ENCODE measurements around the gene ULK3.

The ULK3 gene

GRCh38 chr15:74808078-74808839 lies 34.7 kb downstream of the ULK3 start:
- Histone ChIP-seq H3K9ac (ENCODE audit: low read length) (no peak overlapping the region), H3K27ac (ENCODE audit: low read depth, low read length) (no peak overlapping the region), H3K27me3 (ENCODE audit: control insufficient read depth, insufficient read depth, low read length) (no peaks in the 10 kb centered on the region), H3K36me3 (ENCODE audit: control insufficient read depth, insufficient read depth, low read length) (peaks cover 15% of the 10 kb centered on the region), H3K4me3 (ENCODE audit: low read depth, low read length) (no peak overlapping the region), H3K9me3 (ENCODE audit: control insufficient read depth, insufficient read depth, low read depth, low read length) (no peaks in the 10 kb centered on the region), H3K4me1 (ENCODE audit: control insufficient read depth, insufficient read depth, low read length) (peaks cover 2% of the 10 kb centered on the region; the same call in 1 of the 2 replicates)

- no peak overlapping the region for H3K27ac ChIP-seq (ENCODE audit: low read depth, low read length)
- H3K27me3 ChIP-seq (ENCODE audit: control insufficient read depth, insufficient read depth, low read length): no peaks in the 10 kb centered on the region
- H3K9me3 ChIP-seq (ENCODE audit: control insufficient read depth, insufficient read depth, low read depth, low read length): no peaks in the 10 kb centered on the region
- peaks cover 24% of the 10 kb centered on the region for H3K36me3 ChIP-seq (ENCODE audit: control insufficient read depth, insufficient read depth, low read length)
- peaks cover 2% of the 10 kb centered on the region; the same call in 1 of the 2 replicates for H3K4me1 ChIP-seq (ENCODE audit: control insufficient read depth, insufficient read depth, low read length)
- no peak overlapping the region for H3K4me3 ChIP-seq (ENCODE audit: low read depth, low read length)
- no peak overlapping the region for H3K9ac ChIP-seq (ENCODE audit: low read length)
Observed at GRCh38 chr15:74807282-74807681, 35.7 kb downstream of the ULK3 start.

- H3K27ac ChIP-seq (ENCODE audit: low read depth, low read length): no peak overlapping the region
- H3K4me3 ChIP-seq (ENCODE audit: low read depth, low read length): no peak overlapping the region
- peaks cover 43% of the 10 kb centered on the region for H3K36me3 ChIP-seq (ENCODE audit: control insufficient read depth, insufficient read depth, low read length)
- no peaks in the 10 kb centered on the region for H3K9me3 ChIP-seq (ENCODE audit: control insufficient read depth, insufficient read depth, low read depth, low read length)
- H3K27me3 ChIP-seq (ENCODE audit: control insufficient read depth, insufficient read depth, low read length): no peaks in the 10 kb centered on the region
- no peak overlapping the region for H3K9ac ChIP-seq (ENCODE audit: low read length)
- peaks cover 4% of the 10 kb centered on the region; the same call in 1 of the 2 replicates for H3K4me1 ChIP-seq (ENCODE audit: control insufficient read depth, insufficient read depth, low read length)
Observed at GRCh38 chr15:74804935-74805334, 38.0 kb downstream of the ULK3 start.

GRCh38 chr15:74802862-74803447 lies 40.0 kb downstream of the ULK3 start:
- Histone ChIP-seq H3K9ac (ENCODE audit: low read length) (no peak overlapping the region), H3K27ac (ENCODE audit: low read depth, low read length) (no peak overlapping the region), H3K4me1 (ENCODE audit: control insufficient read depth, insufficient read depth, low read length) (peaks cover 4% of the 10 kb centered on the region; the same call in 1 of the 2 replicates), H3K4me3 (ENCODE audit: low read depth, low read length) (no peak overlapping the region), H3K36me3 (ENCODE audit: control insufficient read depth, insufficient read depth, low read length) (peaks cover 60% of the 10 kb centered on the region), H3K27me3 (ENCODE audit: control insufficient read depth, insufficient read depth, low read length) (no peaks in the 10 kb centered on the region), H3K9me3 (ENCODE audit: control insufficient read depth, insufficient read depth, low read depth, low read length) (no peaks in the 10 kb centered on the region)

- no peak overlapping the region for H3K27ac ChIP-seq (ENCODE audit: low read depth, low read length)
- no peaks in the 10 kb centered on the region for H3K27me3 ChIP-seq (ENCODE audit: control insufficient read depth, insufficient read depth, low read length)
- no peaks in the 10 kb centered on the region for H3K9me3 ChIP-seq (ENCODE audit: control insufficient read depth, insufficient read depth, low read depth, low read length)
- no peak overlapping the region for H3K9ac ChIP-seq (ENCODE audit: low read length)
- H3K36me3 ChIP-seq (ENCODE audit: control insufficient read depth, insufficient read depth, low read length): peaks cover 60% of the 10 kb centered on the region
- no peak overlapping the region for H3K4me3 ChIP-seq (ENCODE audit: low read depth, low read length)
- peaks cover 4% of the 10 kb centered on the region; the same call in 1 of the 2 replicates for H3K4me1 ChIP-seq (ENCODE audit: control insufficient read depth, insufficient read depth, low read length)
Observed at GRCh38 chr15:74802290-74802689, 40.7 kb downstream of the ULK3 start.

DNA sequence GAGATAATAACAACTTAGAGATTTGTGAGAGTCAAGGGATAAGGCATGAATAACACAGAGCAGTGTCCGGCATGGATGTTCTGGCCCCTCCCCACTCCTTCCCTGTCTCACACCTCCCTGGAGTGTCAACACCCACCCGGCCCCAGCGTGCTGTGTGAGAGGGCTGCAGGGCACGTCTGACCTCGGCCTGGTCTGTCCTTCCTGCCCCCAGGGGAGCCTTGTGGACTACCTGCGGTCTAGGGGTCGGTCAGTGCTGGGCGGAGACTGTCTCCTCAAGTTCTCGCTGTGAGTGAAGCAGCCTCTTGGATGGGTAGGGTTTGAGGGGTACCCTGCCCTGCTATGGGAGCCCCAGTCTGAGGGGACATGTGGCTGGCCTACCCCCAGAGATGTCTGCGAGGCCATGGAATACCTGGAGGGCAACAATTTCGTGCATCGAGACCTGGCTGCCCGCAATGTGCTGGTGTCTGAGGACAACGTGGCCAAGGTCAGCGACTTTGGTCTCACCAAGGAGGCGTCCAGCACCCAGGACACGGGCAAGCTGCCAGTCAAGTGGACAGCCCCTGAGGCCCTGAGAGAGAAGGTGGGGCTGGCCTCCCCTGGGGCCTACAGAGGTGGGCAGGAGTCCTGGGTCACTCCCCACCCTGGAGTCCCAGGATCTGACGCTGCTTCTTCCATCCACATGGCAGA lies 41.5 kb downstream of the ULK3 start:
- Histone ChIP-seq H3K9ac (ENCODE audit: low read length) (no peak overlapping the region), H3K4me3 (ENCODE audit: low read depth, low read length) (no peak overlapping the region), H3K27ac (ENCODE audit: low read depth, low read length) (no peak overlapping the region), H3K9me3 (ENCODE audit: control insufficient read depth, insufficient read depth, low read depth, low read length) (no peaks in the 10 kb centered on the region), H3K27me3 (ENCODE audit: control insufficient read depth, insufficient read depth, low read length) (no peaks in the 10 kb centered on the region), H3K36me3 (ENCODE audit: control insufficient read depth, insufficient read depth, low read length) (peaks cover 60% of the 10 kb centered on the region), H3K4me1 (ENCODE audit: control insufficient read depth, insufficient read depth, low read length) (peaks cover 4% of the 10 kb centered on the region; the same call in 1 of the 2 replicates)

GRCh38 chr15:74800559-74801094 lies 42.3 kb downstream of the ULK3 start:
- H3K9me3 ChIP-seq (ENCODE audit: control insufficient read depth, insufficient read depth, low read depth, low read length): no peaks in the 10 kb centered on the region
- no peaks in the 10 kb centered on the region for H3K27me3 ChIP-seq (ENCODE audit: control insufficient read depth, insufficient read depth, low read length)
- H3K36me3 ChIP-seq (ENCODE audit: control insufficient read depth, insufficient read depth, low read length): peaks cover 60% of the 10 kb centered on the region
- no peak overlapping the region for H3K27ac ChIP-seq (ENCODE audit: low read depth, low read length)
- peaks cover 4% of the 10 kb centered on the region; the same call in 1 of the 2 replicates for H3K4me1 ChIP-seq (ENCODE audit: control insufficient read depth, insufficient read depth, low read length)
- no peak overlapping the region for H3K4me3 ChIP-seq (ENCODE audit: low read depth, low read length)
- no peak overlapping the region for H3K9ac ChIP-seq (ENCODE audit: low read length)

GRCh38 chr15:74799856-74800558 lies 42.9 kb downstream of the ULK3 start:
- no peak overlapping the region for H3K4me3 ChIP-seq (ENCODE audit: low read depth, low read length)
- H3K27ac ChIP-seq (ENCODE audit: low read depth, low read length): no peak overlapping the region
- H3K9ac ChIP-seq (ENCODE audit: low read length): no peak overlapping the region
- peaks cover 4% of the 10 kb centered on the region; the same call in 1 of the 2 replicates for H3K4me1 ChIP-seq (ENCODE audit: control insufficient read depth, insufficient read depth, low read length)
- H3K27me3 ChIP-seq (ENCODE audit: control insufficient read depth, insufficient read depth, low read length): no peaks in the 10 kb centered on the region
- H3K9me3 ChIP-seq (ENCODE audit: control insufficient read depth, insufficient read depth, low read depth, low read length): no peaks in the 10 kb centered on the region
- H3K36me3 ChIP-seq (ENCODE audit: control insufficient read depth, insufficient read depth, low read length): peaks cover 58% of the 10 kb centered on the region

DNA sequence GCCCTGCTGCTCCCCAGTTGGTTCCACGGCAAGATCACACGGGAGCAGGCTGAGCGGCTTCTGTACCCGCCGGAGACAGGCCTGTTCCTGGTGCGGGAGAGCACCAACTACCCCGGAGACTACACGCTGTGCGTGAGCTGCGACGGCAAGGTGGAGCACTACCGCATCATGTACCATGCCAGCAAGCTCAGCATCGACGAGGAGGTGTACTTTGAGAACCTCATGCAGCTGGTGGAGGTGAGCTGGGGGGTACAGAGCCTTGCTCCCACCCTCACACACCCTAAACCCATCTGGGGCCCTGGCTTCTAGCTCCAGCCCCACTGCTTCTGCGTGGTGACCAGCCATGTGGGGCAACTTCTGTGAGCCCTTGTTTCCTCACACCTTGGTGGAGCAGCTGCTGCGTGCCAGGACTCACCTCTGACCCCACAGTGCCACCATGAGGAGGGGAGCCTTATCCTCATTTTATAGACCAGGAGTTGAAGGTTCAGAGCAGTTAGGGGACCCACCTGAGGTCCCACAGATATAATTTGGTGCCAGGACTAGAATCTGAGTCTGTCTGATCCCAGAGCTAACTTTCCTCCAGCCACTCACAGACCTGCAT lies 43.6 kb downstream of the ULK3 start:
- Histone ChIP-seq H3K36me3 (ENCODE audit: control insufficient read depth, insufficient read depth, low read length) (peaks cover 56% of the 10 kb centered on the region), H3K27me3 (ENCODE audit: control insufficient read depth, insufficient read depth, low read length) (no peaks in the 10 kb centered on the region), H3K9me3 (ENCODE audit: control insufficient read depth, insufficient read depth, low read depth, low read length) (no peaks in the 10 kb centered on the region), H3K4me3 (ENCODE audit: low read depth, low read length) (no peak overlapping the region), H3K4me1 (ENCODE audit: control insufficient read depth, insufficient read depth, low read length) (peaks cover 4% of the 10 kb centered on the region; the same call in 1 of the 2 replicates), H3K9ac (ENCODE audit: low read length) (no peak overlapping the region), H3K27ac (ENCODE audit: low read depth, low read length) (no peak overlapping the region)

Measured in HUES6 (cell line).